T-helper 22 cell (primary cell): ENCODE results near the gene SIGLEC1.

Source experiments
- DNase-seq: peaks from one replicate; pipeline ENCODE4 v3.0.0-alpha.2; 2020; ENCODE audit warnings: low read depth

The SIGLEC1 gene

GRCh38 chr20:3727401-3728021 is 15.1 kb upstream of the SIGLEC1 start:
- DNase-seq = no peak

- DNase-seq = no peak
Measured at GRCh38 chr20:3724356-3724755, 12.0 kb upstream of the SIGLEC1 start.

- no peak for DNase-seq
Measured at GRCh38 chr20:3723284-3723683, 10.9 kb upstream of the SIGLEC1 start.

- no peak for DNase-seq
Measured at GRCh38 chr20:3721912-3722311, 9.5 kb upstream of the SIGLEC1 start.

- DNase-seq = no peak
Measured at GRCh38 chr20:3720626-3721025, 8.2 kb upstream of the SIGLEC1 start.

- DNase-seq = no peak
Measured at GRCh38 chr20:3720068-3720467, 7.7 kb upstream of the SIGLEC1 start.

GRCh38 chr20:3719046-3719445 is 6.6 kb upstream of the SIGLEC1 start:
- no peak for DNase-seq

- DNase-seq = no peak
Measured at GRCh38 chr20:3716195-3716834, 3.9 kb upstream of the SIGLEC1 start.

GRCh38 chr20:3714092-3714491 is 1.7 kb upstream of the SIGLEC1 start:
- no peak for DNase-seq

- DNase-seq = no peak
Measured at GRCh38 chr20:3711484-3711941, 887 bp downstream of the SIGLEC1 start.

GRCh38 chr20:3710703-3711483 is 1.5 kb downstream of the SIGLEC1 start:
- DNase-seq = peak; percentile 29

GRCh38 chr20:3710011-3710466 is 2.4 kb downstream of the SIGLEC1 start:
- no peak for DNase-seq

GRCh38 chr20:3707508-3707899 is 4.9 kb downstream of the SIGLEC1 start:
- no peak for DNase-seq

GRCh38 chr20:3706774-3707507 is 5.5 kb downstream of the SIGLEC1 start:
- no peak for DNase-seq

- DNase-seq = no peak
Measured at GRCh38 chr20:3705970-3706739, 6.2 kb downstream of the SIGLEC1 start.

GRCh38 chr20:3705491-3705969 is 6.9 kb downstream of the SIGLEC1 start:
- no peak for DNase-seq

- no peak for DNase-seq
Measured at GRCh38 chr20:3704087-3704486, 8.3 kb downstream of the SIGLEC1 start.

GRCh38 chr20:3702611-3703391 is 9.6 kb downstream of the SIGLEC1 start:
- no peak for DNase-seq

GRCh38 chr20:3701061-3701998 is 11.1 kb downstream of the SIGLEC1 start:
- DNase-seq = no peak
